Occipital lobe (tissue), 2 donors: Measurements from ENCODE around the gene SLC7A9. TPM values are rescaled to one million over a fixed set of nuclear protein-coding genes. Genes with fewer than 3 reads are reported as not detected.
"Not testable (repeated sequence)": the region's sequence is repeated elsewhere in the genome, so short reads cannot be mapped to it uniquely, and the experiment has no call there.

ENCODE experiments used
- DNase-seq: peaks from one replicate; lab custom pipeline; 2025; lab: John Stamatoyannopoulos, UW
- total RNA-seq: library from RNA; depleted of rRNA; stranded (reverse); fragments of >200 nt; gene quantifications from one replicate; pipeline ENCODE4 v1.2.3, GENCODE V29; 2014

The SLC7A9 gene
- total RNA-seq, 1 donor from 2014 or later = 1.6 TPM

DNA sequence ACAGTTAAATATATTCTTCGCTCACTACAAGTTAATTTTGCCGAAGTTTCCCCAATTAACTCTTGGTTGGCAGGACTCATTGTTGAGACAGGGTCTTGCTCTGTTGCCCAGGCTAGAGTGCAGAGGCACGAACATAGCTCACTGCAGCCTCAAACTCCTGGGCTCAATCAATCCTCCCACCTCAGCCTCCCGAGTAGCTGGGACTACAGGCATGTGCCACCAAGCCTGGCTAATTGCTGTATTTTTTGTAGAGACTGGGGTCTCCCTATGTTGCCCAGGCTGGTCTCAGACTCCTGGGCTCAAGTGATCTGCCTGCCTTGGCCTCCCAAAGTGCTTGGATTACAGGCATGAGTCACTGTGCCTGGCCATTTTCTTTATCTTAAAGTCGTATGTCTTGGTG is 15.7 kb upstream of the SLC7A9 start:
- not testable (repeated sequence) for DNase-seq

DNA sequence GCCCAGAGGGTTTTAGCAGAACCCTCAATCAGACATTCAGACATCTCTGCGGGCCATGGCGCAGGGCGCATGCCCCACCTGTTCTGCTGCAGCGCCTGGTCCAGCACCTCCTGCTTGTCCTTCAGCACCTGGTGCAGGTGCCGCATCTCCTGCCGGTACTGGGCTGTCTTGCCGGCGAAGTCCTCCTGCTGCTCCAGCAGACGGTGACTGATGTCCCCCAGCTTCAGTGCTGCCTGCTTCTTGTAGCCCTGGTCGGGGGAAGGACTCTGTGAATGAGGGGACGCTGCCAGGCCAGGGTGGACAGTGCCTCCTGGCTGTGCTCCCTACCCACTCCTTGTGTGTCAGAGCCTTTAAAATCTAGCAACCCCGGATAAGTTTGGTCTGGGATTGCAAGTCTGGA is 12.2 kb upstream of the SLC7A9 start:
- no peak for DNase-seq

DNA sequence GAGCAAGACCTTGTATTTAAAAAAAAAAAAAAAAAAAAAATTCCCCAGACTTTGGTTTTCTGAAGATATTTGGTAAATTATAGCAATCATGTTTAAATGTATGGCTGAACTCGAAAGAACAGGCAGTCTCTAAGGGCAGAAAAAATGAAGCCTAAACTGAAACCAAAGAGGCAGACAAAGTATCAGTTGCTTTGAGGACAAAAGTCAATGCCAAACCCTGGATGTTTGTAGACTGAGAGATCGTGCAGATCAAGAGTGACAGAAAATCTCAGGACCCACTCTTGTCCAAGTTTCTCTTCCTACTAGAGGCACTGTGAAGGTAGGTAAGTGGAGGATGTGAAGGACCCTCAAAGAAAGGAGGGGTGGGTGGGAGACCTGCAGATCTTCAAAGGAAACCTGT is 11.1 kb upstream of the SLC7A9 start:
- no peak for DNase-seq

GRCh38 chr19:32879741-32880140 is 10.2 kb upstream of the SLC7A9 start:
- no peak for DNase-seq

GRCh38 chr19:32878988-32879387 is 9.4 kb upstream of the SLC7A9 start:
- no peak for DNase-seq

DNA sequence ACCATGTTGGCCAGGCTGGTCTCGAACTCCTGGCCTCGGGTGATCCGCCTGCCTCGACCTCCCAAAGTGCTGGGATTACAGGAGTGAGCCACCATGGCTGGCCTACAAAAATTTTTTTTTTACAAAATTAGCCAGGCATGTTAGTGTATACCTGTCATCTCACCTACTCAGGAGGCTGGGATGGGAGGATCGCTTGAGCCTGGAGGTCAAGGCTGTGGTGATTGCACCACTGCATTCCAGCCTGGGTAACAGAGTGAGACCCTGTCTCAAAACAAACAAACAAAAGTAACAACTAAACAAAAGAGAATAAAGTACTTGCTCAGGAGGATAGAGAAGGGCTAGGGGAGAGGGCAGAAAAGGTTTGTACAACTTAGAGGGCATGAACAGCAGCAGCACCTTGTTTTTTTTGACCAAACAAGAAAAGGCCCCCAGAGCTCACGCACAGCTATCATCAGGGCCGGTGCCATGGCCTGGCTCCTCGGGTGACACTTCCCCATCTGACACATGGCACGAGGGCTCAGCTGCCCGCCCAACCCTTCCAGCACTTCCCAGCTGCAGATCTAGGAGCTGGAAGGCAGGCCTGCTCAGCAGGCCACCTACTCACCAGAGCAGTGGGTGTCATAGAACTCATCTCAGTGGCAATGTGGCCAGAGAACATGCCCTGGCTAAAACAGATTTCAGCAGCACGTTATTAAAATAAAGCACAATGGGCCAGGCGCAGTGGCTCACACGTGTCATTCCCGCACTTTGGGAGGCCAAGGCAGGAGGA is 8.6 kb upstream of the SLC7A9 start:
- DNase-seq = no peak

GRCh38 chr19:32877323-32877912 is 7.9 kb upstream of the SLC7A9 start:
- no peak for DNase-seq

- DNase-seq = no peak
These were observed 7.3 kb upstream of the SLC7A9 start for GRCh38 chr19:32876919-32877285.

DNA sequence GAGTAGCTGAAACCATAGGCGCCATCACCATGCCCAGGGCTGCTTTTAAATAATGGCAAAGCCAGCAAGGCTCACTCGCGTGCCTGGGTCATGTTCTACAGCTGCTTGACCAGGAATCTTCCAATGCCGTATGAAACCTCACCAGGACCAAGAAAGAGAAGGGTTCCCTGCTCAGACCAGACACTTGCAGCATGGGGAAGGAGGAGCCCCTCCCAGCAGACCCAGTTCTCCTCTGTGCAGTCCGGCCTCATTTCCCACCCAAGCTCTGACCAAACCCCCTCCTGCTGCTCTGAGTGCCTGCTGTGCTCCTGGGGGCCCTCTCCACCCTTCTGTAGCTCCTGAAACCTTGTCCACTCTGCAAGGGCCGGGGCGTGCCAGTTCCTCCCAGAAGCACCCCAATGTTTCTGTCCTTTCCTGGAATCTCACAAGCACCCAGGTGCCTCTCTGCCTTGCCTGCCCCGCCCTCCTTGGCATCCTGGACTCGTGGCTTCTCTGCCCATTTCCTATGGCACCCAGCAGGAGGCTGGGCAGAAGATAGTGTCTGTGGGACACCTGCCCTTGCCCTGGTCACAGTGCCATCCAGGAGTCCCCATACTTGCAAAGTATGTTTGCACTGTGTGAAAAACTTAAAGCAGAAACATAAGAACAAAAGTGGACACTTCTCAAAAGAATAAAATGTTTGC is 6.8 kb upstream of the SLC7A9 start:
- no peak for DNase-seq

DNA sequence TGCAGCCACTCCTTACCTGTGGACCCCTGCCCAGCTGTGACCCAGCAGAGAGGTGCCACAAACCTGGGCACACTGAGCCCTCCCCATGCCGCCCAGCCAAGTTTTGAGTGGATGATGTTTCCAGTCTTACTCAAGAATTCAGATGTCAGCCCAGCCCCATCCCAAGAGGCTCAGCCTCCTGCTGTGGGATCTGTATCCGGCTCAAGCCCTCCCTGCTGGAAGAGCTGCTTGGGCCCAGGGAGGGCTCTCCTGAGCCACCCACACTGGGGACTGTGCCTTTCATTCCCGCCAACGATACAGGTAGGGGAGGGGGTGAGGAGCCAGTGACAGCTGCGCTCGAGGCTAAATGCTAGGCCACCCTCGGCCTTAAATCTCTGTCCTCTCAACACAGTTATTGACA is 5.9 kb upstream of the SLC7A9 start:
- DNase-seq = no peak

- no peak for DNase-seq
These were observed 5.0 kb upstream of the SLC7A9 start for GRCh38 chr19:32874605-32875004.

DNA sequence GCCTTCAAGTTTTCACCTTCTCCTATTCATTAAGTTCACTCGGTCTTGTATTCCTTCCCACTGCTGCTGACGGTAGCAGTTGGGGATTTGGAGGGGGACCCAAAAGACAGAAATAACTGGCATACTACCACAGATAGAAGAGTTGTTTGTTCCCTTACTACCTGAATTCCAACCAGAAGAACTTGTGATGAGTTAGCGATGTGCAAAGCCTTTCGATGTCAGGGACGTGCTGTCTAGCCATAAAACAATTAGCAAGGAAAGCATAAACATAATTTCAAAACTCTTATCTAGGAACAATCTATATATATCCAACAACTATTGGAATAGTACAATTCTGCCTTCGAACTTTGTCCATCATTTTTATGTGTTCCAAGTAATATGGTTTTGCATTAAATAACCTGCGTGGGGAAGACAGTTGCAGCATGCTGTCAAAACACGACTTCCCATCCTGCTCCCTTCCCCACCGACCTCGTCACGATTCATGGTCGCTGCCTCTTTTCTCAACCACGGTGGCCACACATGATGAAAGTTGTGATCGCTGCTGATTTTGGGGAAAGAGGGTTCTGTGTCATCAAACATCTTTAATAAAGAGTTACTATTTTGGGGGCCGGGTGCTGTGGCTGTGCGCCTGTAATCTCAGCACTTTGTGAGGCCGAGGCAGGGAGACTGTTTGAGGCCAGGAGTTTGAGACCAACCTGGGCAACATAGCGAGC is 3.8 kb upstream of the SLC7A9 start:
- no peak for DNase-seq

GRCh38 chr19:32872391-32872790 is 2.8 kb upstream of the SLC7A9 start:
- DNase-seq = no peak

- no peak for DNase-seq
These were observed 1.4 kb upstream of the SLC7A9 start for GRCh38 chr19:32870981-32871451.

- DNase-seq = no peak
These were observed 503 bp upstream of the SLC7A9 start for GRCh38 chr19:32869966-32870573.

- no peak for DNase-seq
These were observed 1.2 kb downstream of the SLC7A9 start for GRCh38 chr19:32868206-32868950.

GRCh38 chr19:32867436-32867835 is 2.1 kb downstream of the SLC7A9 start:
- not testable (repeated sequence) for DNase-seq

DNA sequence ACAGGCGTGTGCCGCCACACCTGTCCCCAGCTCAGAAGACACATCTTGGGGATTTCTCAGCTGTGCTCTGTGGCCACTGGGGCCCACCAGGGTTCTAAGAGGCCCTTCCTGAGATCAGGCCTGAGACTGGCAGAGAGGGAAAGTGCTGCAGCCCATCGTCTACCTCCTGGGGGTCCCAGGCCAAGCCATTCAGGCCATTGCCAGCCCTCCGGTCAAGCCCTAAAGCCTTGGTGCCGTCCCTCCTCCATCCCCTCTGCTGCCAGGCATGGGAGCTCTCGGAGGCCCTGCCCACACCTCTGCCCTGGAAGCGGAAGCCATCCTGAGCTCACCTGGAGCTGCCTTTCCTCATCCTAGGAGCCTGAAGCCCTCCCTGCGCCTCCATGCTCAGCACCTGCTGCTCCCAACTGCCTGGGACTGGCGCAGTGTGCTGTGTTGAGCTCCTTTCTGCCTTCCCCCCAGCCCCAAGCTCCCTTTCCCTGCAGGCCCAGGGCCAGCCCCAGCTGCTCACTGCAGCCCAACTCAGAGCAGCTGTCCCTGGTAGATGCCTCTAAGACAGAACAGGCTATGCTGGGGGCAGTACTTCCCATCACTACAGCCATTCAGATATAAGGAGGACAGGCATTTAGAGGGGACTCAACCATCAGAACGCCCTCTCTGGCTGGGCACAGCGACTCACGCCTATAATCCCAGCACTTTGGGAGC is 2.9 kb downstream of the SLC7A9 start:
- no peak for DNase-seq

DNA sequence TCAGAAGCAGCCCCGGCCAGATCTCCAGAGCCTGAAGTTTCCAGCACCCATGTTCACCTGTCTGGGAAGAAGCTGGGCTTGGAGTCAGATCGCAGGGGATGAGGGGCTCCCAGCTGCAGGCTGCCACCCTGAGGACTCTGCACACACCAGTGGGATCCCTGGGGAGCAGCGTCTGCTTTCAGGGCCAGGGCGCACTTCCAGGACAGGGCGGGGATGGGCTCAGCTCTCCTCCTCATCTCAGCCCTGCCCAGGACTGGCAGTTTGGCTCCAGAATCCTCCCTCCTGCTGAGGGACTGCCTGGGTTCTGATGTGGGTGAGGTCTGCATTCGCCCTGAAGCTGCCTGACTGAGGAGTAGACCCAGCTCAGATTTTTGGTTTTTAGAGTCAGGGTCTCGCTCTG is 3.5 kb downstream of the SLC7A9 start:
- DNase-seq = no peak

DNA sequence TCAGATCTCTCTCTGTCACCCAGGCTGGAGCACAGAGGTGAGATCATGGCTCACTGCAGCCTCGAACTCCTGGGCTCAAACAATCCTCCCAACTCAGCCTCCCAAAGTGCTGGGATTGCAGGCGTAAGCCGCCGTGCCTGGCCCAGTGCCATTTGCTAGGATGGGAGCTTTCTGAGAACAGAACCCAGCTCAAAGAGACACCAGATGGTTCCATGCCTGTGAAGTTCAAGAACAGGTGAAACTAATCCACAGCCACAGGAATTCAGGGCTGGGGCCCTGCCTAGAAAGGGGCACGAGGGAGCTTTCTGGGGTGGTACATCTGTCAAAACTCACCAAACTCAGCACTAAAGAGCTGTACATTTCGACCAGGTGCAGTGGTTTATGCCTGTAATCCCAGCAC is 4.2 kb downstream of the SLC7A9 start:
- no peak for DNase-seq
